IMR-90 (cell line): ENCODE results near the gene ANO2. TPM values are rescaled to one million over a fixed set of nuclear protein-coding genes. Genes with fewer than 3 reads are reported as not detected.

ENCODE experiments used
- ATAC-seq: fragments of 200-7000 bp; cut with Tn5 transposase; 2 replicates; pipeline ENCODE4 v1.9.1; 2020; ENCODE audit warnings: low read depth, mild to moderate bottlenecking, moderate library complexity
- BruUV-seq: library from RNA; stranded (reverse); fragments of 400-500 nt; replicated peaks from 2 replicates; lab custom pipeline; 2021; lab: Mats Ljungman, UMichigan
- CTCF ChIA-PET: fragments of 300-600 bp; formaldehyde crosslinking; extraction: SDS; loops from one replicate; lab custom pipeline; 2021; ENCODE audit warnings: antibody characterized with exemption; lab: Yijun Ruan, JAX
- POLR2A ChIA-PET: fragments of 300-600 bp; sonication (Branson Sonifier 250); formaldehyde crosslinking; loops from one replicate; lab custom pipeline; 2022; ENCODE audit warnings: antibody characterized with exemption; ENCODE audit not compliant: unreplicated experiment; lab: Charles Lee
- DNase-seq: peaks from one replicate; pipeline ENCODE4 v3.0.0; 2013
- H2AFZ ChIP-seq: replicated peaks from 2 replicates; pipeline ENCODE3; 2013; ENCODE audit warnings: low read length, mild to moderate bottlenecking; ENCODE audit not compliant: poor library complexity
- H2AK5ac ChIP-seq: 2 replicates; pipeline ENCODE4 v1.6.1; 2013; ENCODE audit warnings: low read depth, low read length, inconsistent platforms
- H2AK9ac ChIP-seq: replicated peaks from 2 replicates; pipeline ENCODE3; 2013; ENCODE audit warnings: mild to moderate bottlenecking, low read depth, low read length, moderate library complexity; ENCODE audit not compliant: poor library complexity
- H2BK120ac ChIP-seq: 2 replicates; pipeline ENCODE4 v1.6.1; 2013; ENCODE audit warnings: low read depth, low read length, inconsistent platforms
- H2BK15ac ChIP-seq: 3 replicates; pipeline ENCODE4 v1.6.1; 2013; ENCODE audit warnings: low read depth, low read length, inconsistent platforms
- H2BK20ac ChIP-seq: 2 replicates; pipeline ENCODE4 v1.6.1; 2013; ENCODE audit warnings: low read depth, mild to moderate bottlenecking, inconsistent platforms, low read length, moderate library complexity
- H2BK5ac ChIP-seq: 2 replicates; pipeline ENCODE4 v1.6.1; 2013; ENCODE audit warnings: mild to moderate bottlenecking, low read depth, low read length, inconsistent platforms; ENCODE audit not compliant: poor library complexity, severe bottlenecking
- H3K14ac ChIP-seq: replicated peaks from 2 replicates; pipeline ENCODE4 v1.6.1; 2013; ENCODE audit warnings: low read depth, low read length, inconsistent platforms
- H3K18ac ChIP-seq: 2 replicates; pipeline ENCODE4 v1.6.1; 2013; ENCODE audit warnings: low read depth, low read length, control low read depth
- H3K23ac ChIP-seq: 2 replicates; pipeline ENCODE4 v1.6.1; 2013; ENCODE audit warnings: low read depth, low read length, inconsistent platforms
- H3K27ac ChIP-seq: 2 replicates; pipeline ENCODE4 v1.5.1; 2013; ENCODE audit warnings: mild to moderate bottlenecking, control low read depth, low read length; ENCODE audit not compliant: insufficient read depth
- H3K27me3 ChIP-seq: 2 replicates; pipeline ENCODE4 v1.6.1; 2013; ENCODE audit warnings: low read length; ENCODE audit not compliant: control insufficient read depth, insufficient read depth
- H3K36me3 ChIP-seq: 2 replicates; pipeline ENCODE4 v1.6.1; 2013; ENCODE audit warnings: low read length, mixed read lengths; ENCODE audit not compliant: control insufficient read depth, insufficient read depth
- H3K4ac ChIP-seq: 2 replicates; pipeline ENCODE4 v1.6.1; 2013; ENCODE audit warnings: low read depth, low read length, inconsistent platforms
- H3K4me1 ChIP-seq: 2 replicates; pipeline ENCODE4 v1.6.1; 2013; ENCODE audit warnings: low read length, mixed read lengths; ENCODE audit not compliant: control insufficient read depth, insufficient read depth
- H3K4me2 ChIP-seq: 2 replicates; pipeline ENCODE4 v1.6.1; 2013; ENCODE audit warnings: low read depth, mild to moderate bottlenecking, control low read depth, low read length, moderate library complexity
- H3K4me3 ChIP-seq: 2 replicates; pipeline ENCODE4 v1.5.1; 2013; ENCODE audit warnings: low read depth, mild to moderate bottlenecking, control low read depth, low read length, moderate library complexity; ENCODE audit not compliant: insufficient read depth
- H3K56ac ChIP-seq: 2 replicates; pipeline ENCODE4 v1.6.1; 2013; ENCODE audit warnings: low read length, inconsistent platforms; ENCODE audit not compliant: insufficient read depth; ENCODE audit errors: extremely low read depth
- H3K79me1 ChIP-seq, 2 experiments: 2 replicates each; pipeline ENCODE4 v1.6.1; 2013; ENCODE audit warnings: low read length in 2 of 2, inconsistent platforms in 1 of 2, low read depth in 1 of 2
- H3K9ac ChIP-seq: 2 replicates; pipeline ENCODE4 v1.6.1; 2013; ENCODE audit warnings: low read depth, low read length, control low read depth
- H3K9me1 ChIP-seq: 2 replicates; pipeline ENCODE4 v1.6.1; 2013; ENCODE audit warnings: low read length, inconsistent platforms; ENCODE audit not compliant: insufficient read depth
- H3K9me3 ChIP-seq: 2 replicates; pipeline ENCODE4 v1.6.1; 2013; ENCODE audit warnings: low read length; ENCODE audit not compliant: control insufficient read depth, insufficient read depth
- H4K20me1 ChIP-seq: 2 replicates; pipeline ENCODE4 v1.6.1; 2013; ENCODE audit warnings: low read length, inconsistent platforms; ENCODE audit not compliant: insufficient read depth
- H4K5ac ChIP-seq: 2 replicates; pipeline ENCODE4 v1.6.1; 2013; ENCODE audit warnings: mild to moderate bottlenecking, low read depth, low read length, control low read depth
- H4K8ac ChIP-seq, 2 experiments: 2 replicates each; pipeline ENCODE4 v1.6.1; 2013; ENCODE audit warnings: low read depth in 2 of 2, low read length in 2 of 2, control low read depth in 1 of 2, inconsistent platforms in 1 of 2
- H4K91ac ChIP-seq: 2 replicates; pipeline ENCODE4 v1.6.1; 2013; ENCODE audit warnings: low read depth, low read length, inconsistent platforms; ENCODE audit not compliant: insufficient read depth
- BHLHE40 ChIP-seq: fragments of 150-350 bp; IDR thresholded peaks from 2 replicates; pipeline ENCODE4 v1.6.1; 2016; ENCODE audit warnings: mild to moderate bottlenecking, low read depth, low read length
- CHD1 ChIP-seq: IDR thresholded peaks from 2 replicates; pipeline ENCODE4 v1.6.1; 2012; ENCODE audit warnings: low read depth, low read length, improper control_type of control experiment
- CTCF ChIP-seq: conservative IDR thresholded peaks from 2 replicates; pipeline ENCODE4 v1.5.1; 2012; ENCODE audit warnings: mild to moderate bottlenecking, low read depth, low read length, improper control_type of control experiment
- ELK1 ChIP-seq: fragments of 150-350 bp; IDR thresholded peaks from 2 replicates; pipeline ENCODE4 v1.6.1; 2016; ENCODE audit warnings: low read depth, mild to moderate bottlenecking, low read length, moderate library complexity, borderline replicate concordance
- FOS ChIP-seq: fragments of 150-350 bp; IDR thresholded peaks from 2 replicates; pipeline ENCODE4 v1.6.1; 2016; ENCODE audit warnings: low read depth, low read length
- MAFK ChIP-seq: IDR thresholded peaks from 2 replicates; pipeline ENCODE4 v1.6.1; 2012; ENCODE audit warnings: low read depth, low read length, improper control_type of control experiment
- MXI1 ChIP-seq: IDR thresholded peaks from 2 replicates; pipeline ENCODE4 v1.6.1; 2012; ENCODE audit warnings: low read depth, mild to moderate bottlenecking, low read length, moderate library complexity, borderline replicate concordance
- NFE2L2 ChIP-seq: fragments of 150-350 bp; IDR thresholded peaks from 2 replicates; pipeline ENCODE4 v1.6.1; 2016; ENCODE audit warnings: low read depth, mild to moderate bottlenecking, low read length
- POLR2A ChIP-seq: IDR thresholded peaks from 2 replicates; pipeline ENCODE4 v1.6.1; 2012; ENCODE audit warnings: mild to moderate bottlenecking, low read depth, low read length
- RAD21 ChIP-seq: IDR thresholded peaks from 2 replicates; pipeline ENCODE4 v1.6.1; 2012; ENCODE audit warnings: low read length, improper control_type of control experiment
- RCOR1 ChIP-seq: IDR thresholded peaks from 2 replicates; pipeline ENCODE4 v1.6.1; 2012; ENCODE audit warnings: mild to moderate bottlenecking, low read length, improper control_type of control experiment; ENCODE audit not compliant: insufficient replicate concordance
- RFX5 ChIP-seq: IDR thresholded peaks from 2 replicates; pipeline ENCODE4 v1.8.0; 2012; ENCODE audit warnings: low read depth, mild to moderate bottlenecking, low read length, moderate library complexity
- WGBS, 2 experiments: methylation state at CpG; one replicate each; pipeline versions ENCODE4 v1.1.5 to v1.1.7; 2013; ENCODE audit warnings: missing lambda C conversion rate in 2 of 2; ENCODE audit not compliant: insufficient read length in 1 of 2; ENCODE audit errors: extremely low coverage in 2 of 2; 5-methylcytosine and 5-hydroxymethylcytosine counted together
- dilution Hi-C: fragments of 300-500 bp; cut with HindIII; formaldehyde crosslinking; loops from one replicate; pipeline ENCODE4 v1.14.3; 2018; ENCODE audit warnings: low sequenced_read_pairs; ENCODE audit not compliant: unreplicated experiment
- in situ Hi-C: fragments of 300-500 bp; cut with MboI; formaldehyde crosslinking; loops from 3 replicates; pipeline ENCODE4 v1.14.3; 2019; ENCODE audit warnings: low sequenced_read_pairs, inconsistent platforms, mixed read lengths
- intact Hi-C: fragments of 100-400 bp; cut with micrococcal nuclease; formaldehyde crosslinking; loops from 2 replicates; pipeline ENCODE4 v1.10.0; 2022
- polyA plus RNA-seq, 3 experiments: library from polyadenylated mRNA; depleted of rRNA; stranded (reverse); fragments of >200 nt; gene quantifications; 2 replicates each; pipeline ENCODE4 v1.2.3, GENCODE V29; 2012; ENCODE audit warnings: low replicate concordance in 1 of 3
- total RNA-seq: library from RNA; depleted of rRNA; stranded (reverse); fragments of >200 nt; gene quantifications from 2 replicates; pipeline ENCODE4 v1.2.3, GENCODE V29; 2012

ANO2 gene
- total and polyA plus RNA-seq, 2 of the 4 experiments (the other 2 are of a cell fraction) = 0.22 TPM; not detected in 1

DNA sequence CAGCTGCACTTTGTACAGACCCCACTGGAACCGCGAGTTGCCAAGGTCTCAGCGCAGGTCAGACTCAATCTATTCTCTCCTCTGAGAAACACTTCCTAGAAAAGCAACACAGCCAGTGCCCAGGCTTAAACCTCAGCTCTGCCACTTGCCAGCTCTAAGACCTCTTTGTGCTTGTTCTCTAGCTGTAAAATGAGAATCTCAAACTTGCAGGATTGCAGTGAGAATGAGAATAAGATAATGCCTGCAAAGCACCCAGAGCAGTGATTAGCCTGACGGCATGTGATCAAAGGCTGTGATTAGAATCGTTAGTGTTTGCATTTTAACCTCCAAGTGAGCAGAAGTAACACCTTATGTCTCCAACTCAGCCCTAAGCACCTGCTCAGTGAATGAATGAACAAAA is 21.3 kb downstream of the ANO2 start:
- no peak overlapping the region for H3K9ac ChIP-seq
- H2AFZ ChIP-seq = no peak overlapping the region
- no peak overlapping the region for H2BK15ac ChIP-seq
- H3K36me3 ChIP-seq = no peaks in the 10 kb centered on the region
- CTCF ChIA-PET = no interaction called here
- H2BK120ac ChIP-seq = no peak overlapping the region
- TF ChIP-seq CHD1 (no peak), MXI1 (no peak), BHLHE40 (no peak), POLR2A (no peak), RAD21 (no peak), NFE2L2 (no peak), RCOR1 (no peak), RFX5 (no peak), FOS (no peak), ELK1 (no peak), CTCF (no peak), MAFK (no peak)
- no peaks in the 10 kb centered on the region for H3K79me1 ChIP-seq
- H2AK9ac ChIP-seq = no peak overlapping the region
- WGBS, 2 experiments = no CpG with 5 or more reads among the region's 5 CpGs
- no peaks in the 10 kb centered on the region for H3K9me1 ChIP-seq
- no TSS peak for BruUV-seq
- H4K8ac ChIP-seq = no peak overlapping the region
- no peak overlapping the region for H2AK5ac ChIP-seq
- H4K5ac ChIP-seq = no peak overlapping the region
- H4K91ac ChIP-seq = no peak overlapping the region
- no peak overlapping the region for H3K4me3 ChIP-seq
- intact Hi-C loops = no loop called here
- H3K14ac ChIP-seq = no peak overlapping the region
- peaks cover 13% of the 10 kb centered on the region for H3K27me3 ChIP-seq
- H2BK5ac ChIP-seq = no peak overlapping the region
- no peak overlapping the region for H3K18ac ChIP-seq
- no peak overlapping the region for H3K56ac ChIP-seq
- in situ Hi-C loops = no loop called here
- H2BK20ac ChIP-seq = no peak overlapping the region
- no peak overlapping the region for H3K4ac ChIP-seq
- H3K9me3 ChIP-seq = no peaks in the 10 kb centered on the region
- H3K27ac ChIP-seq = no peak overlapping the region
- DNase-seq = no peak
- H3K4me1 ChIP-seq = no peaks in the 10 kb centered on the region
- H3K23ac ChIP-seq = no peak overlapping the region
- dilution Hi-C loops = no loop called here
- POLR2A ChIA-PET = no interaction called here
- ATAC-seq = no peak
- H3K4me2 ChIP-seq = no peak overlapping the region
- H4K20me1 ChIP-seq = no peaks in the 10 kb centered on the region
